GM18499 (cell line): ENCODE data around the gene LCA5L.

Source experiments
- ATAC-seq: cut with Tn5 transposase; IDR thresholded peaks from one replicate; pipeline ENCODE4 v1.9.1; 2021; ENCODE audit warnings: moderate number of reproducible peaks; ENCODE audit not compliant: insufficient read depth, unreplicated experiment

LCA5L gene

GRCh38 chr21:39445321-39446269, at the start of gene LCA5L:
LCA5L (minus strand) TSS chr21:39445778; CDS start chr21:39428493, 17,285 bp downstream.
- ATAC-seq: peak; percentile 42

DNA sequence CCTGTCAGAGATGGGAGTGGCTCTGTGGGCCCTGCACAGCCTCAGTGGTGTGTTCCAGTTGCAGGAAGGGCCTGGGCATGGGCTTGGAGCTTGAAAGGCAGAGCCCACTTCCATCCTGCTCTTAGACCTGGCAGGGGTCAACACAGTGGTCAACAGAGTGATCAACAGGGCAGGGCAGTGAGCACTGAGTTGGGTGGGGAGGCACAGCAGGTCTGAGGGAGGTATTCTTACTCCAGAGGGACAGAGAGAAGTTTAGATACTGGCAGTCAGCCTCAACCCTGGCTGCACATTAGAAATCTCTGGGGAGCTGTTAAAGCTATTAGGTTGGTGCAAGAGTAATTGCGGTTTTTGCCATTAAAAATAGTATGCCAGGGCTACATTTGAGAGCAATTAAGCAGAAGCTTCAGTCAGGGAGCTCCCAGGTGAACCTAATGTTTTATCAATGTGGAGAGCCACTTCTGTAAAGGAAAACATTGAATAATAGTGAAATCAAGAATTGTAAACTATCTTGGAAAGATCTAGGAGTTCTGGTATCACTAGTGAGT, 43.9 kb upstream of the LCA5L start:
- ATAC-seq: no peak

DNA sequence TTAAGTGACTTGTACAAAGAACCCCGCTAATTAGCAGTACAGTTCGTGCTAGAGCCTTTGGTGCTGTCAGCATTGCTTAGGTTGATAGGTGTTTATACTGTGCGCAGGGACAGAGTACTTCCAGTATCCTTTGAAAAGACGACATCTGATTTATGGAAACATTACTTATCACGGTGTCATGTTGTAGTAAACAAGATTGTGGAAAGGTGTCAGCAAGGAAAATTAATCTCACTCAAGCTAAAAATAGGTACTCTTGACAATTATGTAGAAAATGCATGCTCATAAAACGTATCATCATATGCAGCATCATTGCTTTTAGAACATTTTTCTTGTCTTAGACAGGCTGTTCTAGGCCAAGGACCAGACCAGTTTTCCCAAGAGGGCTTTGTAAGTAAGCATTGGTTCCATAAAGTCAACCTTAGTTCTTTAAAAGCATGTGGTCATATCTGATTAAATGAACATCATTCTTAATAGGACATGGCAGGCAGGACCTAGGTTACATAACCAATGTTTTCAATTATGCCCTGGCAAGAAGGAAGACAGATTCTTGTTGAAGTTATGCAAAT, 39.2 kb upstream of the LCA5L start:
- no peak for ATAC-seq

DNA sequence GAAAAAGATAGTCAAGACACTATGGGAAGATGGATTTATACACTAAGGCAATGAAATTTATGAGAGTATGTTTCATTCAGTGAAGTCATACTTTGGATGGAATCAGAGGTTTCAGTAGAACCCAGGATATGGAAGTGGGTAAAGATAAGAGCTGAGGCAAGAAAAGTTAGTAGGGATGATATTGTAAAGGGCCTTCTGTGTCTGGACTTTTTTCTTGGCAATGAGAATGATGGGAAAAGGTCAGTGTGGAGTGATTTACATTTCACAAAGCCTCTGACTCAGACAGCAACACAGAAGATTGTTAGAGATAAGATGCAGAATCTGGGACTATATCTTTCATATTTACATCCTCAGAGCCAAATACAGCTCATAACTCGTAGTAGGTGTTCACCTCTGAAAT, 38.3 kb upstream of the LCA5L start:
- no peak for ATAC-seq

- no peak for ATAC-seq
Measured at GRCh38 chr21:39481886-39482285, 36.3 kb upstream of the LCA5L start.

DNA sequence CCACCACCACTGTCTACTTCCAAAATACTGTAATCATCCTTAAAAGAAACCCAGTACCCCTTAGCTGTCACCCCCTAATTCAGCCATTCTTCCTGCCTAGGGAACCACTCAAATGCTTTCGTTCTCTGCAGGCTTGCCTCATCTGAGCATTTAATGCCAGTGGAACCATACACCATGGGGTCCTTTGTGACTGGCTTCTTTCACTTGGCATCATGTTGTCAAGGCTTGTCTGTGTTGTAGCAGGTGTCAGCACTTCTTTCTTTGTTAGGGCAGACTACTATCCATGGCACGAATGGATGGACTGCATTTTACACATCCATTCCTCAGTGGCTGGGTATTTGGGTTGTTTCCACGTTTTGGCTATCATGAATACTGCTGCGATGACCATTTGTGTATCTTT, 34.7 kb upstream of the LCA5L start:
- ATAC-seq: no peak

DNA sequence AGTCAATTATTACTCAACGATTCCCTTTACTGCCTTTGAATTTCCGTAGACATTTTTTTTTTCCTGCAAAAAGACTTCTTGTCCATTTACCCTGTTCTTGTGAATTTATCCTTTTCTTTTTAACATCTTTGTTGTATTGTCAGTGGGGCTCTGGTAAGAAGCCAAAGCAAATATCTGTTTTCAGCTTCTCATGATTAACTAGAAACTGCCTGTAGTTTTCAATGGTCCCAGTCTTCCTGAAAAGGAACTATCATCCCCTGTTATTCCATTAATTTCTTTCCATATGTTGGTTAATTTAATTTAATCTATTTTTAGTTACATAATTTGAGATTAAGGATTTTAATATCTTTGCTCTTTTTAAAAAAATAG, 34.2 kb upstream of the LCA5L start:
- no peak for ATAC-seq

DNA sequence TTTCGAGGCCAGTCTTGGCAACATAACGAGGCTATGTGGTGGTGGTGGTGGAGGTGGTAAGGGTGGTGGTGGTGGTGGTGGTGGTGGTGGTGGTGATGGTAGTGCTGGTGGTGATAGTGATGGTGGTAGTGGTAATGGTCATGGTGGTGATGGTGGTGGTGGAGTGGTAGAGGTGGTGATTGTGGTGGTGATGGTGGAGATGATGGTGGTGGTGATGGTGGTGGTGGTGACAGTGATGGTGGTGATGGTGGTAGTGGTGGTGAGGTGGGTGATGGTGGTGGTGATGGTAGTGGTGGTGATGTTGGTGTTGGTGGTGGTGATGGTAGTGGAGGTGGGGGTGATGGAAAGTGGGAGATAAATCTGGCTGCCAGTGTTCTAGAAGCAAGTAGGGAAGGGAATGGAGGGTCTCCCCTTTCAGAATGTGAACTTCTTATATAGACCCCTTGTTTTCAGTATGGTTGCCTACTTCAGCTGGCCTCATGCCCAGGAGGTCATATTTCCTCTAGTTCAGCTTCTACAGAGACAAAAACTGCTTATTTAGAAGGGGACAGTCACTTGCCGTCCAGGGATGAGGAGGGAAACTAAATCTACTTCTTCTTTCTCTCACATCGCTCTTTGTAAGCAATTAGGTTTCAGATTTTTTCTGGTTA, 33.7 kb upstream of the LCA5L start:
- ATAC-seq: no peak

DNA sequence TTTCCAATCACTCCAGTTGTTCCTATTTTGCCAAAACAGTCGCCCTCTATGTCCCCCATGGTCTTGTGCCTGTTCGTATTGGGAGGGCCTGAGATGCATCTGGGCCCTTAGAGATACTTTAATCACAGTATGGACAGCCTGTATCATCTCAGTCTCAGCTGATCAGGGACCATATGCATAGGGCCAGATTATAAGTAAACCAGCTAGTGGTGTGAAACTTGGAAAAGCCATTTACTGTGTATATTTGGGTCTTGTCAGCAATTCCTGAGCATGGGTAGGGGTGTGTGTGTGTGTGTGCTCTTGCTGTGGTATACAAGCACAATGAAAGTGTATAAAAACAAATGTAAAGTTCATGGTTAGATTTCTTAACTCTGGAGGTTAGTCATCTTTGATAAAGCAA, 29.0 kb upstream of the LCA5L start:
- no peak for ATAC-seq

DNA sequence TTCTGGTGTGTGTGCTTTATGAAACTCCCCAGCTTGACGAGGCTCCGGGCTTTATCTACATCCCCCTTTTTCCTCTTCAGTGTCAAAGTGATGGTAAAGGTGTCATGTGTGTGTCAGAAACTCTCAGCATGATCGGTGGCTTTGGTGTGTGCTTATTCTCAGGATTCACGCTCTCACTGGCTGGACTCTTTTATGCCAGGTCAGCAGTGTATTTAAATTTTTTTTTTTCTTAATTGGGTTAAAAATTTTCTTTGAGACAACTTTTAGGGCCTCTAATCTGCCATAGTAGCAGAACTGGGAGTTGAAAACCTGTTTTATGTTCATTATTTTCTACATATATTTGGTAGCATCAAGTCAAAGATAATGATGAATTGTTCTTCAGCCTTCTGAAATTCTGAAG, 27.2 kb upstream of the LCA5L start:
- ATAC-seq: no peak

DNA sequence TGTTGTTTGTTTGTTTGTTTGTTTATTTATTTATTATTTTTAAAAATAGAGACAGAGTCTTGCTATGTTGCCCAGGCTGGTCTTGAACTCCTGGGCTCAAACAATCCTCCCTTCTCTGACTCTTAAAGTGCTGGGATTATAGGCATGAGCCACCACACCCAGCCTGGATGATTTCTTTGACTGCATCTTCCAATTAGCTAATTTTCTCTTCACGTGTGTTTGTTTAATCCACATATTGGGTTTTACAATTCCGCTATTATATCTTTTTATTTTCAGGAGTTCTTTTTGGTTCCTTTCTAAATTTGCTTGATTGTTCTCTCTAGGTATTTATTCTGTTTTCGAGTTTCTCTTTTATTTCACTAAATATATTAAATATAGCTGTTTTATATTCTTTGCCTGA, 26.0 kb upstream of the LCA5L start:
- no peak for ATAC-seq

GRCh38 chr21:39468559-39468958, 23.0 kb upstream of the LCA5L start:
- no peak for ATAC-seq

DNA sequence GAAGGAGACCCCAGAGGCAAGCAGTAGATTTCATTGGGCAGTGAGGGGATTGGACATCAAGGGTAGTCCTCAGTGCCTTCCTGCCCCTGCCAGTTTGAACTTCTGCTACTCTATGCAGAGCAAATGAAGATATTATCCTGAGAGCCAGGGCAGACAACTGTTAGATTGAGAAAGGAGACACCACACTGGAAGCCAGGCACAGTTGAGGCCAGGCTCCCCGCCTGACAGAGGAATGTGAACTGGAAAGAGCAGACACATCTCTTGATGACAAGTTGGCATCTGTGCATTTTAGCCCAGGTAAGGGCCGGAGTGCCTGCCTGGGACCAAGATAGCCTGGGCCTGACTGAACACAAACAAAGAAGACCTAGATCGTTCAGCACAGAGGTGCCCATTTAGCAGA, 22.2 kb upstream of the LCA5L start:
- no peak for ATAC-seq

- ATAC-seq: no peak
Measured at GRCh38 chr21:39466584-39466983, 21.0 kb upstream of the LCA5L start.

DNA sequence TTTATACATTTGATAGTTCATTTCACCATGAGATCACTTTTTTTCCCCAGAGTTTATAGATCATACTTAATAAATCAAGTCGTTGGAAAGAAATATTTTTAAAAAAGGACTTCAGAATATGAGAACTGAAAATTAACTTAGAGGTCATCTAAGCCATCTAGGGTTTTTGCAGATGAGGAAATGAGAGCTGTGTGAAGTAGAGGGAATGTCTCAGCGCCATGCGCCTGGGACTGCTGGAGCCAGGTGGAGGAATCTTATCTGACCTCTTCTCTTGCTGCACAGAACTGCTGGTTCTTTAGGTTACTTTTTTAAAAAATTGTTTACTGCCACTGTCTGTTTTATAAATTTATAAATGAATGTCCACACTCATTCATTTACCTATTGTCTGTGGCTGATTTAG, 17.7 kb upstream of the LCA5L start:
- no peak for ATAC-seq

- peak; percentile 78 for ATAC-seq
Measured at GRCh38 chr21:39461419-39461818, 15.8 kb upstream of the LCA5L start.

DNA sequence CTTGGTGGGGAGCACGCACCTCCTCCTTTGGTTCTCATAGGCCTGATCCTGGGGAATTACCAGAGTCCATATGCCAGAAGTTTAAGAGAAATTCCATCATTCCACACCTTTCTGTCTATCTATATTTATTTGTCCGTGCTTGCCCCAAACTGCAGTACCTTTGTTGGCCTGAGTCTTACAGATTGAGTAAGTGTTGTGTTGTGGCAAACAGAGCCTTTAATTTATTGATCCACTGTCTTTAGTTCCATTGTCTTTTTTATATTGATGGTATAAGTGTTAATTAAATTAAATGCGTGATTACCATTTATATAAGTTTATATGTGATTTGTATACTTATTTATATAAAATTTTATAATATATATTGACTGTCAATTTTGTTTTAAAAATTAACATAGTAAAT, 11.1 kb upstream of the LCA5L start:
- ATAC-seq: no peak

DNA sequence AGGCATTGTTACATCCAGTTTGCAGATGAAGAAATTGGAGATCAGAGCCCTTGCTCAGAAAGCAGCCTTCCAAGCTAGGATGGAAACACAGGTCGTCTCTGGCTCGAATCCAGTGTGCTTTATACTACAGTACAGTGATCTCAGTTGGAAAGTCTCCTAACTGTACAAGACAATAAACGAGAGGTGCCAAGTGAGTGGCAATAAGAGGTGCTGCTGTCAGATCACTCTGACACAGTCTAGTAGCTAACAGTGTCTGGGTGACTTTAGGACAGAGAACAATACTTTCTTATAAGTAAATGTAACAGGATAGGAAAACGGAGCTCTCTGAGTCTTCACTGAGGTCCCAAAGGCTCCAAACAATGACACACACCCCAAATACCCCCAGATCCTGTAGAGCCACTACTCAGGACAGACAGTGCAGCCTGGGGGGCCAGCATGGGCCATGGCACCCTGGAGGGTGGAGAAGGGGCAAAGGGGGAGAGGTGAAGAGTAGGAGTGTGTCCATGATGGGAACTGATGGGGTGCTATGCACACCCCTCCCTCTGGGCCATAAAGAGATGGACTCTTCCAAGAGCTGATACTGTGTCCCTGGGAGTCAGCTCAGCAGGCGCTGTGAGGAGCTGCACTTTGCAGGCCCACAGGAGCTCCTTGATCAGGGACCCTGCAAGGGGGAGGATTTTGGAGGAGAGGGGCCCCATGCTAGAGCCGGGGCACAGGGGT, 9.5 kb upstream of the LCA5L start:
- no peak for ATAC-seq

DNA sequence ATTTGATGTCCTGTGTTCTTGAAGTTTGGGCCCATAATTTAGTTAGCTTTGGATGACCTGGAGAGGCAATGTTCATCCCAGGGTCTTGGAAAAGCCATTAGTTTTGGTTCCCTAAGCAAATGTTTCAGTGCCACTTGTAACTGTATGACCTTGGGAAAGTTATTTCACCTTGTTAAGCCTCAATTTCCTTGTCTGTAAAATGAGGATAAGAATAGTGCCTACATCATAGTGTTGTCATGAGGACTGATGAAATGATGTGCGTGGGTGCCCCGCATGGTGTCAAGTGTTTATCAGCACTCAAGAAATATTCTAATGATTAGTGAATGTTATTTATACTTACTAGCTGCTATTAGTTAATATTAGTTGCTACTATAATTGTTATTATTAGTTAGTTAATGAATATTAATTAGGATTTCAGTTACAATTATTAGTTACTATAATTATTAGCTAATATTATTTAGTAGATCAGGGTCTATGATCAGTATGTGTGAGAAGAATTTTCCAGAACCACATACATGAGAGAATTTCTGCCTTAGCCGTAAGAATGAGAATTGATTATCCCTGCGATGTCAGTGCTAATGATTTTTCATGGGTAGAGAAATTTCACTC, 8.1 kb upstream of the LCA5L start:
- ATAC-seq: no peak

DNA sequence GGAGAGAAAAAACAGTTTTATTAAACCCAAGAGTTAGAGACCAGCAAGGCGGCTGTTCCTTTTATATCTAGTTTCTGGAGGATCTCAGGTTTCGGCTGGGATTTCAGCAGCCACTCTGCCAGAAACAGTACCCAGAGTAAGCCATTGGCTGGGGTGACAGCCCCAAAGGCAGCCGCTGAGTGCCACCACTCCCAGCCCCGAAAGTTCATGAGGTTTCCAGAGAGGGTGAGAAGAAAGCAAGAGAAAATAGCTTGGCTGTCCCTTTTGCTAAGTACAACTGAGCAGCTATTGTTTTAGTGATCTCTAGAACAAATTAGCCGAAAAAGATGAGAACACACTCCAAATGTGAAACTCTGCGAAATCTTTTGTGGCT, 7.4 kb upstream of the LCA5L start:
- no peak for ATAC-seq
